ENCODE results near the gene NT5C2. TPM values are rescaled to one million over a fixed set of nuclear protein-coding genes. Genes with fewer than 3 reads are reported as not detected.
A peak's percentile ranks its signal among the peaks of the same experiment; 100 is the strongest.

The NT5C2 gene
- total and polyA plus RNA-seq, 10 donors: 21.7 to 115 (median 89.6) TPM

- intact Hi-C loops (cut with DNase I; ENCODE audit: low total_unique reads): no loop called here
- no peaks in the 10 kb centered on the region for H3K9me3 ChIP-seq
- no peak for TF ChIP-seq CTCF (IDR thresholded peaks at IDR 0.05 in 8 of 11, conservative IDR thresholded peaks at IDR 0.05 in 3 of 11)
- TF ChIP-seq POLR2A (IDR thresholded peaks at IDR 0.05): no peak
- no peak for TF ChIP-seq POLR2AphosphoS5 (IDR thresholded peaks at IDR 0.05)
Measured at GRCh38 chr10:103072891-103073290, 120.2 kb downstream of the NT5C2 start.

GRCh38 chr10:103072276-103072675 is 120.8 kb downstream of the NT5C2 start:
- intact Hi-C loops (cut with DNase I; ENCODE audit: low total_unique reads): no loop called here
- Histone ChIP-seq H3K4me1 (peaks cover 18 to 38% (median 20%) of the 10 kb centered on the region in 6 donors), H3K27me3 (replicated peaks in 1 of 7) (no peaks in the 10 kb centered on the region), H3K4me3 (no peak overlapping the region), H3K36me3 (peaks cover 0 to 41% (median 16%) of the 10 kb centered on the region in 6 donors), H3K27ac (no peak overlapping the region), H3K9me3 (no peaks in the 10 kb centered on the region)
- 94 to 98% (median 96%) methylated on average over 22 of the region's 22 CpGs for WGBS, 5 donors
- TF ChIP-seq POLR2AphosphoS5 (IDR thresholded peaks at IDR 0.05): no peak
- DNase-seq: no peak

More at GRCh38 chr10:103072891-103073290, 120.2 kb downstream of the NT5C2 start:
- no peak overlapping the region for H3K27ac ChIP-seq
- peaks cover 0 to 47% (median 22%) of the 10 kb centered on the region in 6 donors for H3K36me3 ChIP-seq
- H3K27me3 ChIP-seq (replicated peaks in 1 of 7): no peaks in the 10 kb centered on the region
- no peak for DNase-seq
- WGBS, 5 donors: 94 to 100% (median 96%) methylated on average over 8 of the region's 8 CpGs
- H3K4me1 ChIP-seq: peaks cover 18 to 32% (median 20%) of the 10 kb centered on the region in 6 donors
- H3K4me3 ChIP-seq: no peak overlapping the region

GRCh38 chr10:103069453-103070331 is 123.4 kb downstream of the NT5C2 start:
- H3K4me3 ChIP-seq: no peak overlapping the region
- intact Hi-C loops (cut with DNase I; ENCODE audit: low total_unique reads): loop anchor here (5.0 to 10.0 kb wide), 2 partner anchors 152 to 235 kb away; partner anchors contain the start of genes CNNM2 and CYP17A1
- H3K9me3 ChIP-seq: no peaks in the 10 kb centered on the region
- H3K4me1 ChIP-seq: peaks cover 18 to 38% (median 20%) of the 10 kb centered on the region in 6 donors
- peaks cover 0 to 27% (median 0%) of the 10 kb centered on the region in 6 donors for H3K36me3 ChIP-seq
- TF ChIP-seq POLR2AphosphoS5 (IDR thresholded peaks at IDR 0.05): peak in 1 of 3 donors; percentile 14
- no peak for TF ChIP-seq POLR2A (IDR thresholded peaks at IDR 0.05)
- peak; percentile 13 to 74 (median 60) for TF ChIP-seq CTCF (IDR thresholded peaks at IDR 0.05 in 8 of 11, conservative IDR thresholded peaks at IDR 0.05 in 3 of 11)
- WGBS, 5 donors: 27 to 38% (median 28%) methylated on average over 13 to 16 of the region's 16 CpGs
- peak overlapping the region in 5 of 8 donors; percentile 5 to 66 (median 34) for H3K27ac ChIP-seq
- DNase-seq: peak; percentile 88
- H3K27me3 ChIP-seq (replicated peaks in 1 of 7): no peaks in the 10 kb centered on the region

GRCh38 chr10:103067956-103068355 is 125.1 kb downstream of the NT5C2 start:
- Histone ChIP-seq H3K4me1 (peaks cover 18 to 38% (median 20%) of the 10 kb centered on the region in 6 donors), H3K9me3 (no peaks in the 10 kb centered on the region), H3K36me3 (peaks cover 0 to 22% (median 0%) of the 10 kb centered on the region in 6 donors), H3K27me3 (replicated peaks in 1 of 7) (no peaks in the 10 kb centered on the region), H3K27ac (no peak overlapping the region), H3K4me3 (no peak overlapping the region)
- TF ChIP-seq POLR2A (IDR thresholded peaks at IDR 0.05): no peak
- TF ChIP-seq CTCF (IDR thresholded peaks at IDR 0.05 in 8 of 11, conservative IDR thresholded peaks at IDR 0.05 in 3 of 11): no peak
- no peak for TF ChIP-seq POLR2AphosphoS5 (IDR thresholded peaks at IDR 0.05)
- no peak for DNase-seq
- intact Hi-C loops (cut with DNase I; ENCODE audit: low total_unique reads): loop anchor here (5.0 to 10.0 kb wide), 2 partner anchors 151 to 233 kb away; partner anchors contain the start of genes CNNM2 and CYP17A1
- 94 to 97% (median 96%) methylated on average over 6 of the region's 6 CpGs for WGBS, 5 donors
